Caki2 (cell line): ENCODE results near the gene MLLT1. TPM values are rescaled to one million over a fixed set of nuclear protein-coding genes. Genes with fewer than 3 reads are reported as not detected.
A peak's percentile ranks its signal among the peaks of the same experiment; 100 is the strongest.
"Not testable (repeated sequence)": the region's sequence is repeated elsewhere in the genome, so short reads cannot be mapped to it uniquely, and the experiment has no call there.

Experiments
- DNase-seq: peaks from one replicate; pipeline ENCODE4 v3.0.0-alpha.2; 2015; ENCODE audit warnings: low read depth
- in situ Hi-C: cut with HindIII; loops from 2 replicates; pipeline ENCODE4 v1.10.0; 2016; ENCODE audit warnings: low sequenced_read_pairs, low pct_unique_long_range_greater_than_20kb, mixed read lengths
- total RNA-seq: library from RNA; depleted of rRNA; stranded (reverse); fragments of >200 nt; shearing (Covaris generic); gene quantifications from 2 replicates; pipeline ENCODE4 v1.2.3, GENCODE V29; 2014; ENCODE audit warnings: low replicate concordance; rRNA removed

Gene MLLT1, protein sequence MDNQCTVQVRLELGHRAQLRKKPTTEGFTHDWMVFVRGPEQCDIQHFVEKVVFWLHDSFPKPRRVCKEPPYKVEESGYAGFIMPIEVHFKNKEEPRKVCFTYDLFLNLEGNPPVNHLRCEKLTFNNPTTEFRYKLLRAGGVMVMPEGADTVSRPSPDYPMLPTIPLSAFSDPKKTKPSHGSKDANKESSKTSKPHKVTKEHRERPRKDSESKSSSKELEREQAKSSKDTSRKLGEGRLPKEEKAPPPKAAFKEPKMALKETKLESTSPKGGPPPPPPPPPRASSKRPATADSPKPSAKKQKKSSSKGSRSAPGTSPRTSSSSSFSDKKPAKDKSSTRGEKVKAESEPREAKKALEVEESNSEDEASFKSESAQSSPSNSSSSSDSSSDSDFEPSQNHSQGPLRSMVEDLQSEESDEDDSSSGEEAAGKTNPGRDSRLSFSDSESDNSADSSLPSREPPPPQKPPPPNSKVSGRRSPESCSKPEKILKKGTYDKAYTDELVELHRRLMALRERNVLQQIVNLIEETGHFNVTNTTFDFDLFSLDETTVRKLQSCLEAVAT
- 2.2 TPM in 2 replicates for total RNA-seq

DNA sequence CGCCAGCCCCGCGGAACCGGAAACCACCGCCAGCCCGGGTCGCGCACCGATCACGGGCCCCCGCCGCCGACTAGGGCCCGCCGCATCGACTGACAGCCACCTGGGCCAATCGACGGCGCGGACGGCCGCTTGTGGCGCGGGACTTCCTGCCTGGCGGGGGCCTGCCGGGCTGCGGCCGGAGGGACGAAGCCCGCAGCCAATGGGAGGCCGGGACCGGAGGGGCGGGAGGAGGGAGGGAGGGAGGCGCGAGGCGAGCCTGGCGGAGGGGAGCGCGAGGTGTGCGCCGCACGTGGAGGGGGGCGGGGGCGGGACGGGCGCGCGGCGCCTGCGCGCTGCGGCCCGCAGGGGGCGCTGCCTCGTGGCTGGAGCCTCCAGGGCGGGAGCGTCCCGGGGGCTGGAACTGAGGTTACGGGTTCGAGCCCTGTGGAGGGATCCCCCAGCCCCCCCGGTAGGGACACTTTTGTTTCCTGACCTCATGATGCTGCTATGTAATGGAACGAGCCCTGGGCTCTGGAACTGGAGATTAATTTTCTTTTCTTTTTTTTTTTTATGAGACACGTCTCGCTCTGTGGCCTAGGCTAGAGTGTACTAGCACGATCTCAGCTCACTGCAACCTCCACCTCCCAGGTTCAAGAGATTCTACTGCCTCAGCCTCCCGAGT lies at the start of gene MLLT1:
TSS of gene MLLT1 (minus strand) at position 45 of the 661 bp plus-strand sequence. CDS start 191 bp downstream, outside the sequence.
- in situ Hi-C loops, result no loop called here
- DNase-seq, result peak; percentile 81

DNA sequence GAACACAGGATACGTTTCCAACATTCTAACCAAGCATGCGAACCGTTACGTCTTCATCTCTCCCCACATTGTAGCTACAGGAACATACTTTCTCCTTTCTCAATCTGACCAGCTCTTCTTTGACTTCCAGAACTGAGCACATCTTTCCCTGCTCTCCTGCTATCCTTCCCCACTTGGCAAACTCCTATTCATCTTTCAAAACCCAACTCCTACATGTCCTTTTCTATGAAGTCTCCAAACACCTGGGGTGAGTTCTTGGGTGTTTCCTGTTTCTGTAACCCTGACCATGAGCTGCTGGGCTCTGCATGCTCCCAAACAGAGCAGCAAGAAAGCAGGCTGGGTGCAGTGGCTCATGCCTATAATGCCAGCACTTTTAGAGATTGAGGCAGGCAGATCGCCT lies 47.0 kb upstream of the MLLT1 start:
- no peak for DNase-seq
- in situ Hi-C loops, result no loop called here

DNA sequence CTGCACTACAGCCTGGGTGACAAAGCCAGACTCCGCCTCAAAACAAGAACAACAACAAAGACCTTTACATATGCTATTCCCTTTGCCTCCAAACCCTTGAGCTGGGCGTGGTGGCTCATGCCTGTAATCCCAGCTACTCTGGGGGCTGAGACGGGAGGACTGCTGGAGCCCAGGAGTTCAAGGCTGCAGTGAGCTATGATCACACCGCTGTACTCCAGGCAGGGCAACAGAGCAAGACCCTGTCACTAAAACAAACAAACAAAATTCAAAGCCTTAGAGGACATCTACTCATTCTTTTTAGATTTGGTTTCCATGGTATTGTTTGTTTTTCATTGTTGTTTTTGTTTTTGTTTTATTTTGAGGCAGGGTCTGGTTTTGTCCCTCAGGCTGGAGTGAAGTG lies 45.8 kb upstream of the MLLT1 start:
- in situ Hi-C loops, result no loop called here
- DNase-seq, result no peak

DNA sequence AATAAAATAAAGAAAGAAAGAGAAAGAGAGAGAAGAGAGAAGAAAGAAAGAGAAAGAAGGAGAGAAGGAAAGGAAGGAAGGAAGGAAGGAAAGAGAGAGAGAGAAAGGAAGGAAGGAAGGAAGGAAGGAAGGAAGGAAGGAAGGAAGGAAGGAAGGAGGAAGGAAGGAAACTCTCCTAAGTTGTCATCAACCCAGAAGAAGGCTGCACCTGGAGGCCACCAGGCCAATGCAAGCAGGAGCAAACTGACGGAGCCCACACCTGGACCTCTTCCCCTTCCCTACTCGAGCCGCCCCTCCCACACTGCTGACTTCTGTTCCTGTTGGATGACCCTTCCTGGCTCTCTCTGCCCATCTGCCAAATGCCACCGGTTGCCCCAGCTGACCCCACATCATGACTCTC lies 45.0 kb upstream of the MLLT1 start:
- in situ Hi-C loops, result no loop called here
- DNase-seq, result no peak

DNA sequence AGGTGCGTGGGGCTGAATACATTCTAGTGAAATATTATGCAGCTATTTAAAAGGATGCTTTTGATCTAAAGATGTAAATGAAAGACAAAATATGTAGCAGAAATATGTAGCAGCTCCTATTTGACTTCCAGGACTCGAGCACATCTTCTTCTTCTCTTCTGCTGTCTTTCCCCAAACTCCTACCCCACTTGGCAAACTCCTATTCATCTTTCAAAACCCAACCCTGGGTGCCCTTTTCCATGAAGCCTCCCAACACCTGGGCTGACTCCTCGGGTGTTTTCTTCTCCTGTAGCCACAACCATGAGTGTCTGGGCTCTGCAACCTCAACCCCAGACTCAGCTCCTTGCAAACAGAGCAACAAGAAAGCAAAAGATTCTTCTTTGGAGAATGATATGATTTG lies 42.5 kb upstream of the MLLT1 start:
- DNase-seq, result no peak
- in situ Hi-C loops, result no loop called here

GRCh38 chr19:6319376-6319775 lies 39.6 kb upstream of the MLLT1 start:
- no peak for DNase-seq
- in situ Hi-C loops, result no loop called here

GRCh38 chr19:6318772-6319171 lies 39.0 kb upstream of the MLLT1 start:
- in situ Hi-C loops, result no loop called here
- no peak for DNase-seq

GRCh38 chr19:6315646-6316045 lies 35.9 kb upstream of the MLLT1 start:
- in situ Hi-C loops, result not testable (repeated sequence)

DNA sequence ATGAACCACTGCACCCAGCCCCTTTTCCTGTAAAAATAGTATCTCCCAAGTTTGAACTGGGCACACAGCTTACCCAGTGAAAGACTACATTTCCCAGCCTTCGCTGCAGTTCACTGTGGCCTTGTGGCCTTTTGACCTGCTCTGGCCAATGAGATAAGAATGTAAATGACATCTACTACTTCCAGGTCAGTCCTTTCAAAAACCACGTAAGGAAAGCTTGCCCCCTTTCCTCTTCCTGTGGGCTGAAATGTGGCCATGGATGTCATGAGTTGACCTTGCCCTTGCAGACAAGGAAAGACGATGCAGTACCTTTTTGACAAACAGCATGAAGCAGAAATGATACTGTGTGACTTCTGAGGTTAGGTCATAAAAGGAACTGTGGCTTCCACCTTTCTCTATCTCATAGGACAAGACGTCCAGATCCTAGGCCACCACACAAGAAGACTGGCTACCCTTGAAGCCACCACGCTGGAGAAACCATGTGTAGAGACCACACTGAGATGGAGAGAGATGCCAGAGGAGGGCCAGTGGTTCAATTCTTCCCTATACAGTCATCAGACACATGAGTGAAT lies 33.7 kb upstream of the MLLT1 start:
- in situ Hi-C loops, result no loop called here
- DNase-seq, result no peak

More at GRCh38 chr19:6315646-6316045, 35.9 kb upstream of the MLLT1 start:
- DNase-seq, result not testable (repeated sequence)

GRCh38 chr19:6312018-6312417 lies 32.2 kb upstream of the MLLT1 start:
- no peak for DNase-seq
- in situ Hi-C loops, result no loop called here

DNA sequence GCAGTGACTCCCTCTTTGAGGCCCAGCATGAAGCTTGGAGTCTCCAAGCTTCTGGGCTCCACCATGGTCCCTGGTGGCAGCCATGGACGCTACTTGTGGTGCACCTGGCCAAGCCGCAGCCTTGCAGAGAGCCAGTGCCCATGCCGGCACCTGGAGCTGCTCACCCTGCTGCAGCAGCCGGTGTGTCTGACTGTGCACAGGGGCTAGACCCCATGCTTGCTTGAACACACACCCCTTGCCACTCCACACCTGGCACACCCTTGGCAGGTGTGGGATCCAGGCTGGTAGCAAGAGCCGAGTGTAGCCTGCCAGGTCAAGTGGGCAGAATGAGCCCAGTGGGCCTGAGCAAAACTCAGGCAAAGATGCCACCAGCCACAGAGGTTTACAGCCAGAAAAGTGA lies 18.6 kb upstream of the MLLT1 start:
- DNase-seq, result no peak
- in situ Hi-C loops, result no loop called here

GRCh38 chr19:6297202-6297601 lies 17.4 kb upstream of the MLLT1 start:
- DNase-seq, result no peak
- in situ Hi-C loops, result no loop called here

- in situ Hi-C loops, result no loop called here
- DNase-seq, result no peak
These were observed 12.2 kb upstream of the MLLT1 start for GRCh38 chr19:6292006-6292405.

DNA sequence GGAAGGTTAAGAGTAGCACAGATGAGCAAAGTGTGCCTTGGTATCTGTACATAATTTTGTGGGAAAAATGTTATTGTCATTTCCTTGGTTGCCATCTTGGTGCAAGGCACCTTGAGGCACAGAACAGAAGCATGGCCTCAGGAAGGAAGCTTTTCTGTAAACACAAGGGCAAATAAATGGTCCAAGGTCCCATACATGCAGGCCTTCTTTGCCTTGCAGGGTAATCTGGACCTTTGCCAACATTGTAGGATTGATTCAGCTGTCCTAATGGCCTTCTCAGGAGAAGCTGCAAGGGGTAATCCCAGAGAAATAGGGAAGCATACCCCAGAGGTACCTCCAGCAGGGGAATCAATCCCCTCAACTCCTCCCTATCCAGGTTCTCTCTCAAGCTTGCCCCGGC lies 9.0 kb upstream of the MLLT1 start:
- DNase-seq, result no peak
- in situ Hi-C loops, result no loop called here

DNA sequence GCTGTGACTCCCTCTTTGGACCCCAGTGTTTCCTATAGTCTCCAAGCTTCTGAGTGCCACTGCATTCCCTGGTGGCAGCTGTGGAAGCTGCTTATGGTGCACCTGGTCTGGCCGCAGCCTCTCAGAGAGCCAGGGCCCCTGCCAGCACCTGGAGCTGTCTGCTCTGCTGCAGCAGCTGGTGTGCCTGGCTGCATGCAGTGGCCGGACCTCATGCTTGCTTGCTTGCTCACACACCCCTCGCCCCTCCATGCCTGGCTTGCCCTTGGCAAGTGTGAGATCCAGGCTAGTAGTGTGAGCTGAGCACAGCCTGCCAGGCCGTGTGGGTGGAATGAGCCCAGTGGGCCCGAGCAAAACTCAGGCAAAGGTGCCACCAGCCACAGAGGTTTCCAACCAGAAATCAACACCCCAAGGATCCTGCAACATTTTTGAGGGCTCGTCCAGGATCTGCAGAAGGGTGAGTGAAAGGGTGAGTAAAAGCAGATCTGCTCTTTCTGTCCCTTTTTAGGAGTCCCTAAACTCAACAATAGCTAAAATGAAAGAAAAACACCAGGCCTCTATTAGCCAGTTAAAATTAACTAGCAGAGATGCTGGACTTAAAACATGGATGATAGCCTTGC lies 7.6 kb upstream of the MLLT1 start:
- in situ Hi-C loops, result no loop called here
- DNase-seq, result peak; percentile 22

- no peak for DNase-seq
- in situ Hi-C loops, result no loop called here
These were observed 6.9 kb upstream of the MLLT1 start for GRCh38 chr19:6286676-6287075.

- DNase-seq, in situ Hi-C loops: not testable (repeated sequence)
These were observed 2.6 kb upstream of the MLLT1 start for GRCh38 chr19:6282393-6282792.

GRCh38 chr19:6279620-6279930 lies 200 bp downstream of the MLLT1 start:
- DNase-seq, result no peak
- in situ Hi-C loops, result no loop called here
